TTC549 (cell line): ENCODE results near the gene MOB3B.

Experiments
- FAIRE-seq: peaks from 2 replicates; lab custom pipeline; 2012; peaks lifted over from hg19 to GRCh38; lab: Jason Lieb, UNC

Gene MOB3B

DNA sequence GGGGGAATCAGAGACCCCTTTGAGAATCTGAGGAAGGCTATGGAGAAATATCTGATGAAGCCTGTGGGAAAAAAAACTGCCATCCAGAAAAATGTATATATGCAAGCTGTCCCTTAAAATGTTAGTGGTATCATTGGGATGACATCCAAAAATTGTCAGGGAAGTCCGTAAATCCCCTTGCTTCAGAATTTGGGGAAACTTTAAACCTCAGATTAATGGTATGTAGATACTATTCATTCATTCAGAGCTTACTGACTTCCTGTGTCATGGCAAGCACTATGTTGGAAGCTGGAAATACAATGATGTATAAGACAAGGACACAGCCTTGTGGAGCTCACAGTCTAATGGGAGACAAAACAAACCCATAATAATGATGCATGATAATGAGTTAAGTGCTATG, 10.9 kb upstream of the MOB3B start:
- no peak for FAIRE-seq

GRCh38 chr9:27539479-27540441, 10.1 kb upstream of the MOB3B start:
- FAIRE-seq, result no peak

DNA sequence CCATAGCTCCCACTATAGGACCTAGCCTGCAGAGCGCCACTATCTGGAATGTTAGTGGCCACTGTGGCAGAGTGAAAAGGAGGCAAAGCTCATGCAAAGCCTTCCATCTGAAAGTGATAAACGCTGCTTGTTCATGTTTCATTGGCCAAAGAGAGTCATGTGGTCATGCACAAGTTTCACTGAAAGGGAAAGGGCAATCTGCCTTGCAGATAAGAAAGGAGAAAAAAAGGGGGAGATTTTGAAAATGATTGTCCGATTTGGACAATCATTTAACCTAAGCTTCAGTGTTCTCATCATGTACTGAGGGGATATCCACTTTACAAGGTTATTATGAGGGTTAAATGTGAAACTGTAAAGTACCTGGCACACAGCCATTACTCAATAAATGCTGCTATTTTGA, 9.0 kb upstream of the MOB3B start:
- FAIRE-seq, result no peak

GRCh38 chr9:27537756-27538155, 8.1 kb upstream of the MOB3B start:
- FAIRE-seq, result no peak

DNA sequence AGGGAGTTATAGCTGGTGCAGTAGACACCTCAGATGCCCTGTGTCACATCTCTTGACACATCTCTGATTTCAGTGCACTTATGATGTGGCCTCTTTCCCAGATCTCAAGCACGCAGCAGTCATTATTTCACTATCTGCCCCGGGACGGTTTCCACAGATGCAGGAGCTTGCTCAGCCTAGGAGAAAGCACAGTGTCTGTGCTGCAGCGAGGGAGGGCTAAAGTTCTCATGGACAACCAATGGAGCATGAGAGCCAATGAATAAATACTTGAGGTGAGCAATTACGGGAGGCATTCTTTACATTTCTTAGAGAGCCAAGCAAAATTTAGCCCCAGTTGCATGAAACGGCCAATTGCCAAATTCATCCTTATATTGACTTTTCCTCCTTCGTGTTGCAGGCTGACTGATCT, 7.4 kb upstream of the MOB3B start:
- no peak for FAIRE-seq

DNA sequence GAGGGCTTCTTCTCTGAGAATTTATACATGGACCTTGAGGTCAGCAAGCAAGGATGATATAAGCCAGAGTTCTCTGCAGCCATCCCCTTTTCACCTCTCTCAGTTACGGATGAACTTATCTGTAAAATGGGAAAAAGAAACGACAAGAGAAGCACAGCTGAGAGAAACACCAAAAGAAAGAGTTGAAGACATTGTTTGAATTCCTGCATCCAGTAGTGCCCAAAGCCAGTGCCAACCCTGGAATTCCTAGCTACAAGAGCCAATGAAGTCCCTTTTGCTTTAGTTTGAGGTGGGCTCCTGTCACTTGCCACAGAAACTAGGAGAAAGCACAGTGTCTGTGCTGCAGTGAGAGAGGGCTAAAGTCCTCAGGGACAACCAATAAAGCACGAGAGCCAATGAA, 6.6 kb upstream of the MOB3B start:
- FAIRE-seq, result no peak

- no peak for FAIRE-seq
Observed at GRCh38 chr9:27535701-27536118, 6.1 kb upstream of the MOB3B start.

- FAIRE-seq, result no peak
Observed at GRCh38 chr9:27534658-27535209, 5.1 kb upstream of the MOB3B start.

- no peak for FAIRE-seq
Observed at GRCh38 chr9:27534131-27534530, 4.5 kb upstream of the MOB3B start.

DNA sequence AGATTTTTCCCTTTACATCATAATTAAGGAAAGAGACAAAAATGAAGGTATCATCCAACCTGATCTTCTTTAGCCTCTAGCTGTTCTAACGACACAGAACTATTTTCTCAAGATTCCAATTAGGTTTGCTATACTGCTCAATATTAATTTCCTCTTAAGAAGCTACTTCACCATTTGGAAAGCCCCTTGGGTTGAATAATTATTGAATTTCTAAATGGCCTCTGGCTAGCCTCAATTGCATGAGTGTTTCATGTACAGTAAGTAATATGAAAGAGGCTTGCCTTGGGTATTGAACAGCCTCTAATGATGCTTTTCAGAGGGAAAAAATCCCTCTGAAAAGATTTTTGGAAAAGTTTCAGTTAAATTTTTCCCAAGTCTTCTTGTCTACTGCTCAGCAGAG, 3.7 kb upstream of the MOB3B start:
- FAIRE-seq, result no peak

DNA sequence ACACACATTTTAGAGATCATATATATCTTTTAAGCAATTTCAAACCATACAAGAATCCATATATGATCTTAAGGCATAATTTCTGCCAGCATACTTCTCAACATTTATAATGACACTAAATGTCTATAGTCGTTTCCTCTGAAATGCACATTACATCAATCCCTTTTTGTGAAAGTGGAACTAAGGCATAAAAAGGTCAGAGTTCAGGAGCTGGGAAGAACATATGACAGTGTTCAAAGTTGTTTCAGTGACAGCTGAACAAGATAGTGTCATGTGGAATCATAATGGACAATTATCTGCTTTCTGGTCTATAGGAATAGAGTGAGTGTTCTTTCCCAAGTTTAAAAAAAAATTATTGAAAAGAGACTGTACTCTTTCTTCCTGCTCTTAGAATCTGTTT, 2.4 kb upstream of the MOB3B start:
- no peak for FAIRE-seq

DNA sequence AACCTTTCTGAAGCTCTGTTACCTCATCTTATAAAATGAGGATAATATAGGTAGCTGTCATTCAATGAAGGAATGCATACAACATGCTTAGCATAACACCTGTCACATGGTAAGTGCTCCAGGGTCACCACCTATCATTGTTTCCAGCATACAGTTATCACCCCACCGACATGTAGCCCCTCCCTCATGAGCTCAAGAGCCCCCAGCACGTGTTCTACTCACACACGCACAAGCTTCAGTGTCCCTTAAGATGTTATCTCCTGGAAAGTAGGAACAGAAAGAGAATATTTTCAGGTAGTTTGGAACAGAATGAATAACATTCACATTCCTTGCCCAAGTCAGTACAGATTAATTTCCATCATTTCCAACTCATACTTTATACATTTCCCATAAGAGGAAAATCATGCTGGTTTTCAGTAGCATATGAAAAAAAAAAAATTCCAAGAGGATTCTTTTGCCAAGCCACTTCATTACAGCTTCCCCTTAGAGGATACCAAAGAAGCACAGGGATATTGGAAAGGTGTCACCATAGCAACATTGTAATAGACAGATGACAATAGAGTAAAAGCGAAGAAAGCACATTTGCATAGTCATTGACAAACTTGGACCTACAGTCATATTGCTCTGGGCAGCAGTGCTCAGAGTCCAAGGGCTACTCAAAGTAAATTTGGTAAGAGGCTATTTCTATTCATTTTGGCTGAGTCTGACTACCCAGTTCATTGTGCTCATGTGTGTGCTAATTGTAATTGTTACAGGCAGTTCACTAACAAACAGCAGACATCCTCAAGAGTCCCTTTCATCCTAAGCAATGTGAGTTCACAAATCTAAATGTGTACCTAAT, 1.5 kb upstream of the MOB3B start:
- no peak for FAIRE-seq

GRCh38 chr9:27528886-27529315, 713 bp downstream of the MOB3B start:
- no peak for FAIRE-seq

DNA sequence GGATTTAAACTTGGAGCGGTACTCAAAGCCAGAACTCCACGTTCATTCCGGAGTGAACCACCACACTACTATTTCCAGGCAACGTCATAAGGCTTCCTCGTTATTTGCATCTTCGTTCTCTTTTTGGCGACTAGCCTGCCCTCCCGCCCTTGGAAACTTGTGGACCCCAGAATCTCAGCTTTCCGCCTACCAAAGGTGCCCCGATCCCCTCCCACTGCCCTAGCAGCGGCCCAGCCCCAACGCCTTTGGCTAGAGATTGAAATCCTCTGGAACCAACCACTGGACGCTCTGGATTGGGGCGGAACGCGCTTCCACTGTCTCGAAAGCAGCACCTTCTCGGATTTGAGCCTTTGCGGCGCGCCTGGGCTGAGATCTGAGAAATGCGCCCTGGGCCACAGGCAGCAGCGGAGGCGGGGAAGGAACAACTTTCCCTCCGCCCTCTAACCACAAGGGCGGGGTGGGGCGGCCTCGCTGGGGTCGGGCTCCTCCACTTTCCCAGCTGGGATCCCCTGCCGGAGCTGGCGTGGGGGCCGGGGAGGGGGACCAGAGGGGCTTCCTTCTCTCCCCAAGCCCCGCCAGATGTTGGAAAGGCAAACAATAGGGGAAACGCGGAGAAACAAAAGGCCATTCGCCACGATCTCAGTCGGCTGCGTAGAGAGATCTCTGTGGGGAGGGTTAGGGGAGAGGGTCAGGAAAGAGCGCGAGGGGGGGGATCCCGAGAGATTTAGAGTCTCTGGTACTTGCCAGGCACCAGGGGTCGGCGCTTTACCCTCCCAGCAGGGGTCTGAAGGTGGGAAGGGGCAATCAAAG, 1.3 kb downstream of the MOB3B start:
- no peak for FAIRE-seq

- FAIRE-seq, result no peak
Observed at GRCh38 chr9:27527702-27528075, 1.9 kb downstream of the MOB3B start.

DNA sequence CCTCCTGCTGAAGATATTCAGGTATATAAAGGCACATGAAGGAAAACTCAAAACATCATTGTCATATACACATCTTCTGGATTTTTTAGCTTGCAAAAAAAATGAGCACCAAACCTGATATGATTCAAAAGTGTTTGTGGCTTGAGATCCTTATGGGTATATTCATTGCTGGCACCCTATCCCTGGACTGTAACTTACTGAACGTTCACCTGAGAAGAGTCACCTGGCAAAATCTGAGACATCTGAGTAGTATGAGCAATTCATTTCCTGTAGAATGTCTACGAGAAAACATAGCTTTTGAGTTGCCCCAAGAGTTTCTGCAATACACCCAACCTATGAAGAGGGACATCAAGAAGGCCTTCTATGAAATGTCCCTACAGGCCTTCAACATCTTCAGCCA, 5.4 kb downstream of the MOB3B start, which contains the start of gene IFNK:
TSS of gene IFNK (plus strand) at position 55 of the 400 bp plus-strand sequence. CDS start at position 102, 47 bp downstream.
- no peak for FAIRE-seq

DNA sequence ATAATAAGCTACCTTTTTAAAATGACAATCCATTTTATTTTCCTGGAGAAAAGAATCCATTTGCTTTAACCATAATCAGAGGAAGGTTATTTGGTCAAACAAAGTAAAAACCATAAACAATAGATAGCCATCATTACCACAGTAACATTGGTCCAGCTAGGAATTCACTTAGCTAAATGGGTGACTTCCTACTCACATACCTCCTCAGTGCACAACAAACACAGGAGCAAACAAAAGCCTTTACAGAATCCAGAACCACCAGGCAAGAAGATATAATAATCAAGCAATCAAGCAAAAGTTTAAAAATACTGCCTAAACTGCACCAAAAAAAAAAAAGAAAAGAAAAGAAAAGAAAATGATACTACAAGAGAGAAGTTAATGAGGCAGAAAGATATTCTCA, 6.5 kb downstream of the MOB3B start:
- no peak for FAIRE-seq

GRCh38 chr9:27520986-27521385, 8.6 kb downstream of the MOB3B start:
- FAIRE-seq, result no peak

DNA sequence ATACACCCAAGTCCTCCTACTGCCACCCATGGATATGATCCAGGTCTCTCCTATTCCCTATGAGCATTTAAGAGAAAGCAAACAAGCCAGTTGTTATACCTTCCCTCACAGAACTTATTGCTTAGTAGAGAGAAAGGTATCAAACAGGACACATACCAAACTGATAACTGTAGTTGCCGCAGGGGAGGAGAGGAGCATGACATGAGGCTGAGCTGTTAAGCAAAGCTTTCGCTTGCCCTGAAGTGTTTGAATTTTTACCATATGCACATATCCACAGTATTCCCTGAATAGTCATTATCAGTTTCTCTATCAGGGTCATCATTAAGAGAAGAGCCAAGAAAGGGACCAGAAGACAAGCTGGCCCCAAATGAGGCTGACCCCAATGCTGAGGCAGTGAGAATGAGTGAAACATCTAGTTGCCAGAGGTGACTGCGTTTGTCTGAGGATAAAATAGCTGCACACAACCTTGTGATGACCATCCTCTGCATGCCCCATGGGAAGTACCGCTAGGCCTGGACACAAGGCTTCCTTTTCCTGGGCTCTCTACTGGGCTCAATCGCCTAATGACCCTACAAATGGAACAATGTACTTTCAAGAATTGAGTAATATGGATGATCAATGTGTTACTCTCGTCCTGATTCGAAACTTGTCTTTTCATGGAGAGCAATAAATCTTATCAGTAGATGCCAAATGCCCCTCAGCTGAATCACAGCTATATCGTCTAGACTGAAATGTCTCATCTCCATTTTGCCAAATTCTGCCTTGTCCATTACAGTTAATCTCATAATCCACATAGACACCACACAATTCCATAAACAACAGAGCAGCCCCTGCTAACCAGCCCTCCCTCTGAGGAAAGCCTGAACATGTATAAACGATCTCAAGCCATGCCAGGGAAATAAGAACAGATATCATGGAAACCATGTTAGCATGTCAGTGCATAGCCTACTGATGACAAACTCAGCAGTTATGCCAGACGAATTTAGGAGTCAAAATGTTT, 9.8 kb downstream of the MOB3B start:
- no peak for FAIRE-seq

- FAIRE-seq, result no peak
Observed at GRCh38 chr9:27518809-27519208, 10.8 kb downstream of the MOB3B start.

GRCh38 chr9:27518006-27518405, 11.6 kb downstream of the MOB3B start:
- FAIRE-seq, result no peak
